ENCODE results near the gene ASB2.
A peak's percentile ranks its signal among the peaks of the same experiment; 100 is the strongest.

Gene ASB2

GRCh38 chr14:93898081-93898611, 78.2 kb downstream of the ASB2 start:
- no peak for DNase-seq

GRCh38 chr14:93897476-93897845, 78.9 kb downstream of the ASB2 start:
- DNase-seq, result no peak

GRCh38 chr14:93895023-93895604, 81.3 kb downstream of the ASB2 start:
- no peak for DNase-seq

- no peak for DNase-seq
Observed at GRCh38 chr14:93893661-93894261, 82.6 kb downstream of the ASB2 start.

GRCh38 chr14:93892923-93893558, 83.3 kb downstream of the ASB2 start:
- DNase-seq, result peak; percentile 16

GRCh38 chr14:93892505-93892839, 83.9 kb downstream of the ASB2 start:
- no peak for DNase-seq

GRCh38 chr14:93891756-93892504, 84.4 kb downstream of the ASB2 start:
- no peak for DNase-seq

- DNase-seq, result no peak
Observed at GRCh38 chr14:93889739-93890483, 86.5 kb downstream of the ASB2 start.

GRCh38 chr14:93888995-93889394, 87.4 kb downstream of the ASB2 start:
- no peak for DNase-seq

GRCh38 chr14:93884950-93885349, 91.4 kb downstream of the ASB2 start:
- no peak for DNase-seq
